WERI-Rb-1 (cell line): Measurements from ENCODE around the gene ZMYND10.

Source experiments
- DNase-seq: peaks from one replicate; pipeline ENCODE4 v3.0.0-alpha.2; 2020
- H3K27ac ChIP-seq: fragments of 250-450 bp; sonication (Bioruptor Pico); 2 replicates; pipeline ENCODE4 v1.5.1; 2020; ENCODE audit warnings: mild to moderate bottlenecking, moderate library complexity
- H3K27me3 ChIP-seq: fragments of 250-450 bp; sonication (Bioruptor Pico); 2 replicates; pipeline ENCODE4 v1.5.1; 2021; ENCODE audit warnings: mild to moderate bottlenecking, low read depth, moderate library complexity; ENCODE audit not compliant: insufficient read depth, severe bottlenecking
- H3K36me3 ChIP-seq: fragments of 250-450 bp; sonication (Bioruptor Pico); 2 replicates; pipeline ENCODE4 v1.5.1; 2020; ENCODE audit warnings: mild to moderate bottlenecking, moderate library complexity
- H3K4me3 ChIP-seq: 2 replicates; pipeline ENCODE4 v1.5.1; 2011; ENCODE audit warnings: low read depth, mild to moderate bottlenecking, control low read depth, low read length
- H3K9me3 ChIP-seq: fragments of 250-450 bp; sonication (Bioruptor Pico); 2 replicates; pipeline ENCODE4 v1.5.1; 2021; ENCODE audit warnings: mild to moderate bottlenecking, moderate library complexity; ENCODE audit not compliant: severe bottlenecking
- TF ChIP-seq, protein P1 (sequence below): IDR thresholded peaks from 2 replicates; pipeline ENCODE4 v1.5.1; 2011; ENCODE audit warnings: low read depth, mild to moderate bottlenecking, control low read depth, inconsistent platforms, low read length

ZMYND10 gene

DNA sequence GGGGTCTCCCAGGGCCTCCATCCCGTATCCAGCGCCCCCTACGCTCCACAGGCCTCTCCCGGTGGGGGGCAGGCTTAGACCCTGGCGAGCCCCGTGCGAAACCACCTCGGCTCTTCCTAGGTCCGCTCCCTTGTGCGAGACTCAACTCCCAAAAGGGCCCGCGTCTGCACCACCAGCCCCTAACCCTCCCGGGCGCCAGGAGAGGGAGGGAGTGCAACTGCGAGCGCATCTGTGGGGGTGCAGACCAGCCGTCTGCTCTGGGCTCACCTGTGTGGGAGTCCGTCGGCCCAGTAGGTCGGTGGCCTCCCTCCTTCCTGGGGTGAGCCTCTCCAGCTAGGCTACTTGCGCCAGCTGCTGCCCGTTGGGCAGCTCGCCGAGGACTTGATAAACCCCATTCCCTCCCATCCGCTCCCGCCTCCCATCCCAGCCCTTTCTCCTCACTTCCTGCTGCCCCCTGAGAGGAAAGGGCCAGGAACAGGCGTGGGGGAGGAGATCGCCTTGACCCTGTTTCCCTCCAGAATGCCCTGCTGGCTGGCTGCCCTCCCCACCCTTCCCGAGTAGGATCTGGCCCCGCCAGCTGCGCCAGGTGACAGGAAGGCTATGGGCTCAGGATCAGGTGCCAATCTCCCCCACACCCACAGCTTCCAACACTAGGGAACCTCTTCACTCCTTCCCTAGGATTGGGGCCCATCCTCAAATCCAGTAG, 23.0 kb downstream of the ZMYND10 start, which contains the start of gene HYAL2:
HYAL2 (minus strand) TSS at position 360 of the 706 bp plus-strand sequence. CDS start 2,256 bp downstream, outside the sequence.
- Histone ChIP-seq H3K4me3 (peak within 1 kb of the TSS; percentile 74), H3K27me3 (no peaks in the 10 kb centered on the region), H3K36me3 (peaks cover 48% of the 10 kb centered on the region), H3K9me3 (no peaks in the 10 kb centered on the region), H3K27ac (peak within 1 kb of the TSS; percentile 100)
- DNase-seq: no peak
- TF ChIP-seq, protein P1, sequence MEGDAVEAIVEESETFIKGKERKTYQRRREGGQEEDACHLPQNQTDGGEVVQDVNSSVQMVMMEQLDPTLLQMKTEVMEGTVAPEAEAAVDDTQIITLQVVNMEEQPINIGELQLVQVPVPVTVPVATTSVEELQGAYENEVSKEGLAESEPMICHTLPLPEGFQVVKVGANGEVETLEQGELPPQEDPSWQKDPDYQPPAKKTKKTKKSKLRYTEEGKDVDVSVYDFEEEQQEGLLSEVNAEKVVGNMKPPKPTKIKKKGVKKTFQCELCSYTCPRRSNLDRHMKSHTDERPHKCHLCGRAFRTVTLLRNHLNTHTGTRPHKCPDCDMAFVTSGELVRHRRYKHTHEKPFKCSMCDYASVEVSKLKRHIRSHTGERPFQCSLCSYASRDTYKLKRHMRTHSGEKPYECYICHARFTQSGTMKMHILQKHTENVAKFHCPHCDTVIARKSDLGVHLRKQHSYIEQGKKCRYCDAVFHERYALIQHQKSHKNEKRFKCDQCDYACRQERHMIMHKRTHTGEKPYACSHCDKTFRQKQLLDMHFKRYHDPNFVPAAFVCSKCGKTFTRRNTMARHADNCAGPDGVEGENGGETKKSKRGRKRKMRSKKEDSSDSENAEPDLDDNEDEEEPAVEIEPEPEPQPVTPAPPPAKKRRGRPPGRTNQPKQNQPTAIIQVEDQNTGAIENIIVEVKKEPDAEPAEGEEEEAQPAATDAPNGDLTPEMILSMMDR: no peak

DNA sequence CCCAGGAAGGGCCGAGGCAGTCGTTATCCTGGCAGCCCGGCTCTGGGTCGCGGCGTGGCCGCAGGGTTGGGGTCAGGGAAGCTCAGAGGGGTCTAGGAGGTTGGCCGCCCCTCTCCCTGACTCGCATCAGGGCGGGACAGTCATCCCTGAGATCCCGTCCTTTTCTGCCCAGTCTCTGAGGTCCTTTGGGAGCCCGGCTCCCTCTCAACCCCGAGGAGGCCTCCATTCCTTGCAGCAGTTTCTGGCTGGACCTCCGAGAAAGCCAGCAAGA, 23.5 kb downstream of the ZMYND10 start:
- Histone ChIP-seq H3K27ac (peak overlapping the region; percentile 100), H3K4me3 (peak overlapping the region; percentile 74), H3K9me3 (no peaks in the 10 kb centered on the region), H3K27me3 (no peaks in the 10 kb centered on the region), H3K36me3 (peaks cover 52% of the 10 kb centered on the region)
- TF ChIP-seq, protein P1: no peak
- no peak for DNase-seq

DNA sequence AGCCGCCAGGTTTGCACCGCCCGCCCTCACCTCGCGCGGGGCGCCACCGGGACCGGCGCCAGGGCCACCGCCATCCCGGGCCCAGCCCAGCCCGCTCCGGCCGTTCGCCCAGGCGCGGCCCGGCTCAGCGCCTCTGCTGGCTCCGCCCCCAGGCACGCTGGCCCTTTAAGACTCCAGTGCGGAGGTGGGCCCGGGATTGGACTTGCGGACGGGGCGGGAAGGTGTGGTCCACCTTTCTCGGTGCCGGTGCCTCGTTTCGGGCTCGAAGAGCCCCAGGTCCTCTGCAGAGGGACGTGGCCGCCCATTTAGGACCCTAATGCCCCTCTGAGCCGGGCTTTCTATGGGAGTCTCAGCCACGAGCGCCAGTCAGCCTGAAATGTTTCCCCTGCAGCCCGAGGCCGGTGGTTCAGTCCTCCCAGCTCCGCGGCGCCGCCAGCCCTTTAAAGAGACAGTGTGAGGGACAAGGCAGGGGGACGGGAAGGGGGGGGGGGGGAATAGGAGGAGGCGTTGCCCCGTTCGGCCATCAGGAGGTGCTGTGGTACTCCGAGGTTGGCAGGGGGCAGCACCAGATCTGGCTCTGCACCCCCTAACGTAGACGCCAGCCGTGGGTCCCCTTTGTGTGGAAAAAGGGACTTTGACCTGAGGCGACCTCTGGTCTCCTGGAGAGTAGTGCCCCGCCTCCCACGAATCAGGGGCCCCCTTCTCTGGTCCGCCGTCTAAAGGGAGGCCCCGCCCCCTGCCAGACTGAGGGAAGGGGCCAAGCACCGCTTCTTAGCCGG, 24.0 kb downstream of the ZMYND10 start:
- no peaks in the 10 kb centered on the region for H3K9me3 ChIP-seq
- DNase-seq: peak; percentile 92
- peak overlapping the region; percentile 74 for H3K4me3 ChIP-seq
- H3K27ac ChIP-seq: peak overlapping the region; percentile 100
- TF ChIP-seq, protein P1: peak; percentile 78
- H3K36me3 ChIP-seq: peaks cover 55% of the 10 kb centered on the region
- no peaks in the 10 kb centered on the region for H3K27me3 ChIP-seq

DNA sequence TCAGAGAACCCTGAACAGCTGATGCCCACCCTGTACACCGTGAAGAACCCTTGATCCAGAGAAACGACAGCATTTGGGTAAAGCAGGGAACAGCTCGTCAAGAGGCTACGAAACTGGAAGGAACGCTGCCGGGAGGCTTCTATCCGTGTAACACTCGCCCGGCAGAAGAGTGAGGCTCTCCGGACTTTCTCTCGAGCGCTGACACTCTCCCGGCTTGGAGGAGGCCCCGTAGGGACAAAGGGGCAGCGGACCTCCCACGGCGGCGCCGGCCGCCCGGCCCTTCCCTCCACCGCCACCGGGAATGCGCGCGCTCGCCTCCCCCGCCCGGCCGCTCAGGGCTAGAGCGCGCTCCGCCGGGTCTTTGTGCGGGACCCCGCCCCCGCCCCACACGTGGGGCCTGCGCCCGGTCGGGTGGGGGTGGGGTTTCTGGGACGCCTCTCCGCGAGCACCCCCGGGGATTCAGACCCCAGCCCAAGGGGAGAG, 24.6 kb downstream of the ZMYND10 start:
- no peaks in the 10 kb centered on the region for H3K9me3 ChIP-seq
- H3K36me3 ChIP-seq: peaks cover 48% of the 10 kb centered on the region
- peak overlapping the region; percentile 100 for H3K27ac ChIP-seq
- DNase-seq: peak; percentile 79
- TF ChIP-seq, protein P1: no peak
- no peaks in the 10 kb centered on the region for H3K27me3 ChIP-seq
- H3K4me3 ChIP-seq: peak overlapping the region; percentile 74

DNA sequence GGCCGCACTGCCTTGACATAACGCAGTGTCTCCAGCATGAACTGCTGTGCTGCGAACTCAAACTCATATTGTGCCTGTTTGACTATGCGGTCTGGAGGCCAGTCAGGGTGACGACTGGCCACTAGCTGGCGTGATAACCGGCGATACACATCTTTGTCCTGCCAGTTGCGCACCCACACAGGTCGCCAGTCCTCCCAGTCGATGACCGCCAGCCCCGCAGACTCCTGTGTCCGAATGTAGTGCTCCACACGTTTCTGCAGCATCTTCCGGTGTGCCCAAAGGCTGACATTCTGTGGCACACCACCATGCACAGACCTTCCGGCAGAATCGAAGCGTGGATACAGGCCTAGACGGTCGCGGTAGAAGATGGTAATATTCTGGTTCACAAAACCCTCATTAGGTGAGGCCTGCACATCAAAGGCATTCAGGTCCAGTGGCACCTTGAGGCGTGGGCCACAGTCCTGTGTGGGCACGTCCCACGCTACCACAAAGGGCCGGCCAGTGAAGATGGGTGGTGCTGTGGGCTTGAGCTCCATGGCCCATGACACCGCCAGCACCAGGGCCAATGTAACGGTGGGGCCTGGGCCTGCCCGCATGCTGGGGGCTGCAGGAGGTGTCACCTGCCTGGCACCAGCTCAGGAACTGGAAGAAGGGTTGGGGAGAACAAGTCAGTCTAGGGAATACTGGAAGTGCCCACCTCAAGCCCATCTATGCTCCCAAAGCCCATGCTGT, 25.5 kb downstream of the ZMYND10 start:
- Histone ChIP-seq H3K36me3 (peaks cover 48% of the 10 kb centered on the region), H3K9me3 (no peaks in the 10 kb centered on the region), H3K27ac (peak overlapping the region; percentile 100), H3K4me3 (peak overlapping the region; percentile 74), H3K27me3 (no peaks in the 10 kb centered on the region)
- TF ChIP-seq, protein P1: 0 out of 2 replicates have a peak, but pooled peaks have one; percentile 14
- DNase-seq: no peak
